Measurements from ENCODE around the gene SLC39A8. TPM values are rescaled to one million over a fixed set of nuclear protein-coding genes. Genes with fewer than 3 reads are reported as not detected.

The SLC39A8 gene
- total and polyA plus RNA-seq, 7 donors, result 3.2 to 44.5 (median 7.7) TPM

DNA sequence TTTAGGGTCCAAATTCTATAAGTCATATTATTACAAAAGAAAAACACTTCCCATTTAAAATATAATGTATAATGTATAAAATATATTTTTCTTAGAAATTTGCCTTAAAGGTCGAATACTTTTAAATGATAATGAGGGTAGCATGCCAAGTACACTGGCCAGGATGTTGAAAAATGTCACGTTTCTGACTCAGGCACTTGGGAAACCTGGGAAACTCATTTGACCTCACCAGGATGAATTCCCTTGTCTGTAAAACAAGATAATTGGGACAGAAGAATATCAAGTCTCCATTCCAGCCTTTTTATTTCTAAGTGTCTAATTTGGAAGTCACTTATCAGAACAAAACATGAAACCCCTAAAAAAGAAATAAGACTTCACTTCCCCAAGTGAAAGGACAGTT lies 3.4 kb upstream of the SLC39A8 start:
- no peak overlapping the region for H3K4me3 ChIP-seq
- peaks cover 0 to 16% (median 9%) of the 10 kb centered on the region in 4 donors for H3K4me1 ChIP-seq
- H3K27ac ChIP-seq, result no peak overlapping the region
- H3K27me3 ChIP-seq, result no peaks in the 10 kb centered on the region
- no peaks in the 10 kb centered on the region for H3K9me3 ChIP-seq
- WGBS, 2 donors, result 65 to 83% methylated on average over 2 of the region's 2 CpGs
- H3K36me3 ChIP-seq, result no peaks in the 10 kb centered on the region
- DNase-seq, result no peak
- intact Hi-C loops (cut with DNase I), result no loop called here
- TF ChIP-seq, protein P1, sequence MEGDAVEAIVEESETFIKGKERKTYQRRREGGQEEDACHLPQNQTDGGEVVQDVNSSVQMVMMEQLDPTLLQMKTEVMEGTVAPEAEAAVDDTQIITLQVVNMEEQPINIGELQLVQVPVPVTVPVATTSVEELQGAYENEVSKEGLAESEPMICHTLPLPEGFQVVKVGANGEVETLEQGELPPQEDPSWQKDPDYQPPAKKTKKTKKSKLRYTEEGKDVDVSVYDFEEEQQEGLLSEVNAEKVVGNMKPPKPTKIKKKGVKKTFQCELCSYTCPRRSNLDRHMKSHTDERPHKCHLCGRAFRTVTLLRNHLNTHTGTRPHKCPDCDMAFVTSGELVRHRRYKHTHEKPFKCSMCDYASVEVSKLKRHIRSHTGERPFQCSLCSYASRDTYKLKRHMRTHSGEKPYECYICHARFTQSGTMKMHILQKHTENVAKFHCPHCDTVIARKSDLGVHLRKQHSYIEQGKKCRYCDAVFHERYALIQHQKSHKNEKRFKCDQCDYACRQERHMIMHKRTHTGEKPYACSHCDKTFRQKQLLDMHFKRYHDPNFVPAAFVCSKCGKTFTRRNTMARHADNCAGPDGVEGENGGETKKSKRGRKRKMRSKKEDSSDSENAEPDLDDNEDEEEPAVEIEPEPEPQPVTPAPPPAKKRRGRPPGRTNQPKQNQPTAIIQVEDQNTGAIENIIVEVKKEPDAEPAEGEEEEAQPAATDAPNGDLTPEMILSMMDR (IDR thresholded peaks at IDR 0.05), result no peak
- TF ChIP-seq POLR2AphosphoS5 (IDR thresholded peaks at IDR 0.05) (no peak), EP300 (IDR thresholded peaks at IDR 0.05) (no peak), POLR2A (IDR thresholded peaks at IDR 0.05) (no peak)

DNA sequence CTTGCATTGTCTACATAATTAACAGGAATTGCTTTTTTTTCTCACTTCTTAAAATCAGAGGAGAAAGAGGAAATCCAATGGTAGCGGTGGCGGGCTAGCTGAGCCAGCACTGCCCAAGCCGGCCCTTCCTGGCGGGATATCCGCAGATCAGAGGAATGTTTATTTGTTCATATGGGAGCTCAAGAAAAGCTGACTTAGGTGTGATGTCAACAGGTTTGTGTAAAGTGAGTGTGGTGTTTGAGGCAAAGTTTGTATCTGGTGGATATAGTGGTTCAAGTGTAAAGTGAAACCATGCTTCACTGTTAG lies 466 bp upstream of the SLC39A8 start:
- TF ChIP-seq, protein P1 (IDR thresholded peaks at IDR 0.05), result no peak
- TF ChIP-seq POLR2A (IDR thresholded peaks at IDR 0.05) (no peak), POLR2AphosphoS5 (IDR thresholded peaks at IDR 0.05) (no peak), EP300 (IDR thresholded peaks at IDR 0.05) (no peak)
- intact Hi-C loops (cut with DNase I), result loop anchor here (2.0 kb wide), 1 partner anchor 85 kb away; no protein-coding TSS in a partner anchor
- no peaks in the 10 kb centered on the region for H3K36me3 ChIP-seq
- DNase-seq, result no peak
- WGBS, 2 donors, result 3 to 7% methylated on average over 5 of the region's 5 CpGs
- peak overlapping the region in 2 of 4 donors; percentile 34 to 76 for H3K27ac ChIP-seq
- peak overlapping the region; percentile 49 to 66 (median 56) for H3K4me3 ChIP-seq
- no peaks in the 10 kb centered on the region for H3K27me3 ChIP-seq
- H3K9me3 ChIP-seq, result no peaks in the 10 kb centered on the region
- peaks cover 0 to 16% (median 10%) of the 10 kb centered on the region in 4 donors for H3K4me1 ChIP-seq

DNA sequence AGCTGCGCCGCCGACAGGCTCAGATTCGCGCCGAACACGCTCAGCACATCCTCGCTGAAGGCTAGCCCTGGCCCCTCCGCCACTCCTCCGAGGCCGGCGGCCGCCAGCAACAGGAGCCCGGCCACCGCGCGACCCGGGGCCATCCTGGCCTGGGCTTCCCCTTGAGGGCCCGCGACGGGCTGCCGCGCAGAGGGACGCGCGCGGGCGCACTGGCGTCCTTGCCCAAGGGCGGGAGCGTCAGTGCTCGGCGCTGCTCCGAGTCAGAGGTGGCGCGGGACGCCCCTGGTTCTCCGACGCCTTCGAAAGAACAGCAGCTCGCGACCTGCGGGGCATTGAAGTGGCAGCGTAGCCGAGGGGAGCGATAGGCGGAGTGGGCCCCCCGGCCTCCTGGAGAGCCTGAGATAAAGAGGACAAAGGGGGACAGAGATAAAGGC lies 745 bp downstream of the SLC39A8 start:
- TF ChIP-seq, protein P1 (IDR thresholded peaks at IDR 0.05), result no peak
- no peak for TF ChIP-seq POLR2AphosphoS5 (IDR thresholded peaks at IDR 0.05)
- no peak for TF ChIP-seq EP300 (IDR thresholded peaks at IDR 0.05)
- no peak for TF ChIP-seq POLR2A (IDR thresholded peaks at IDR 0.05)
- Histone ChIP-seq H3K9me3 (no peaks in the 10 kb centered on the region), H3K36me3 (no peaks in the 10 kb centered on the region), H3K4me1 (peaks cover 0 to 16% (median 10%) of the 10 kb centered on the region in 4 donors), H3K27me3 (no peaks in the 10 kb centered on the region), H3K4me3 (peak overlapping the region; percentile 49 to 66 (median 56)), H3K27ac (peak overlapping the region; percentile 49 to 76 (median 66))
- peak; percentile 75 for DNase-seq
- intact Hi-C loops (cut with DNase I), result loop anchor here (2.0 kb wide), 1 partner anchor 86 kb away; no protein-coding TSS in a partner anchor
- WGBS, 2 donors, result 0% methylated on average over 48 of the region's 48 CpGs

DNA sequence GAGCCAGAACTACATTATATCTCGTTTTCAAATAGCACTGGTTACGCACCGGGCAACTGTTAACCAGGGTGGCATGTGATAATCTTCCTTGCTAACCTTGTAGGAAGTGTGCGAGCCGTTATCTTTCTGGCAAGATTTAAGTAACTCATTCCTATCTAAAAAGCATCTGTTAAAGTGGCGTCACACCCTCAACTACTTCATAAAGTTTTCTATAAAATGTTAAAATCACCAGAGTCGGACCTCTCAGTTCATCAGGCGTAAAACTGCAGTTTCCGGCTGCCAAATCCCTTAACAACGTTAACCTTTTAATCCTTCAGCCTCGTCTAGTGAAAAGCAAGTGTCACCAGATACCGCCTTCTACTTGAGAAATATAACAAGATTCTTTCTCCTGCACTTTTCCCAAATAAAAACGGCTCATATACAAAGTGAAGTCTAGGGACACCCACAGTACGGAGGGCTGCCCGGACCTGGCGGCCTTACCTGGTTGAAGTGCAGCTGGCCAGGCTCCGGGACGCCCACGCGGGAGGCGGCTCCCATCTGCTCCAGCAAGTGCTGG lies 1.2 kb downstream of the SLC39A8 start:
- H3K4me3 ChIP-seq, result peak overlapping the region; percentile 49 to 66 (median 56)
- 1 to 3% methylated on average over 21 of the region's 21 CpGs for WGBS, 2 donors
- peak; percentile 77 for DNase-seq
- H3K27me3 ChIP-seq, result no peaks in the 10 kb centered on the region
- peak overlapping the region; percentile 49 to 76 (median 66) for H3K27ac ChIP-seq
- no peak for TF ChIP-seq POLR2A (IDR thresholded peaks at IDR 0.05)
- TF ChIP-seq, protein P1 (IDR thresholded peaks at IDR 0.05), result no peak
- H3K9me3 ChIP-seq, result no peaks in the 10 kb centered on the region
- H3K4me1 ChIP-seq, result peaks cover 0 to 16% (median 10%) of the 10 kb centered on the region in 4 donors
- intact Hi-C loops (cut with DNase I), result loop anchor here (2.0 kb wide), 1 partner anchor 87 kb away; no protein-coding TSS in a partner anchor
- H3K36me3 ChIP-seq, result no peaks in the 10 kb centered on the region
